M059J (cell line): ENCODE measurements around the gene DNAJB6. TPM values are rescaled to one million over a fixed set of nuclear protein-coding genes. Genes with fewer than 3 reads are reported as not detected.
A peak's percentile ranks its signal among the peaks of the same experiment; 100 is the strongest.

ENCODE experiments used
- DNase-seq: peaks from one replicate; pipeline ENCODE4 v3.0.0-alpha.2; 2012; ENCODE audit warnings: low read depth
- total RNA-seq: library from RNA; depleted of rRNA; stranded (reverse); fragments of >200 nt; shearing (Covaris generic); gene quantifications from 2 replicates; pipeline ENCODE4 v1.2.3, GENCODE V29; 2014

The DNAJB6 gene
- total RNA-seq, 1 experiment from 2014 or later: 118 TPM

DNA sequence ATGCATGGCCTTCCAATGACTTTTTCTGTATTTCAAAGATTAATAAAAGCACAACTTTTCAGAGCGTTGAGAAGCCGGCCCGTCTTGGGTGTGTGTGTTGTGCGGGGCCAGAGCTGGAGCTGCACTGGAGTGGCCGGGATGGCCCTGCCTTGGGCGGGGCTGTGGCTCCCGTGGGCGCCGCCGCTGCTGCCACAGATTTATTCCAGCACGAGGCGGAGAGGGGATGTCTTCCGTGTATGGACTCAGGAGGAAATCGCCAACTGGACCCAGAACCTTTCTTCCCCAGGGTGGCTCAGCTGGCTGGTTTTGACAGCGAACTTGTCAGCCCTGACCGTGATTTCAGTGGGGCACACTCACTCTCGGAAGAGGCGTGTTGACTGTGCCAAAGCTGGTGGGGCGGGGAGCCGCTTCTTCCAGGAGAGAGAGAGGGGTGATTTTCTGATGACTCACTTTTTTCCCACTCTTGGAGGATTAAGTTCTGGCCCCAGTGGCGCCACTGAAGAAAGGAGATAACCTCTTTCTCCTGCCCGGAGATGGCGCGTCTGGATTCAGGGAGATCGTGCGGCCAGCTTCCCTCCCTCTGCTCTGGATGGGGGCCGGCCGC is 72.4 kb downstream of the DNAJB6 start:
- peak; percentile 25 for DNase-seq

DNA sequence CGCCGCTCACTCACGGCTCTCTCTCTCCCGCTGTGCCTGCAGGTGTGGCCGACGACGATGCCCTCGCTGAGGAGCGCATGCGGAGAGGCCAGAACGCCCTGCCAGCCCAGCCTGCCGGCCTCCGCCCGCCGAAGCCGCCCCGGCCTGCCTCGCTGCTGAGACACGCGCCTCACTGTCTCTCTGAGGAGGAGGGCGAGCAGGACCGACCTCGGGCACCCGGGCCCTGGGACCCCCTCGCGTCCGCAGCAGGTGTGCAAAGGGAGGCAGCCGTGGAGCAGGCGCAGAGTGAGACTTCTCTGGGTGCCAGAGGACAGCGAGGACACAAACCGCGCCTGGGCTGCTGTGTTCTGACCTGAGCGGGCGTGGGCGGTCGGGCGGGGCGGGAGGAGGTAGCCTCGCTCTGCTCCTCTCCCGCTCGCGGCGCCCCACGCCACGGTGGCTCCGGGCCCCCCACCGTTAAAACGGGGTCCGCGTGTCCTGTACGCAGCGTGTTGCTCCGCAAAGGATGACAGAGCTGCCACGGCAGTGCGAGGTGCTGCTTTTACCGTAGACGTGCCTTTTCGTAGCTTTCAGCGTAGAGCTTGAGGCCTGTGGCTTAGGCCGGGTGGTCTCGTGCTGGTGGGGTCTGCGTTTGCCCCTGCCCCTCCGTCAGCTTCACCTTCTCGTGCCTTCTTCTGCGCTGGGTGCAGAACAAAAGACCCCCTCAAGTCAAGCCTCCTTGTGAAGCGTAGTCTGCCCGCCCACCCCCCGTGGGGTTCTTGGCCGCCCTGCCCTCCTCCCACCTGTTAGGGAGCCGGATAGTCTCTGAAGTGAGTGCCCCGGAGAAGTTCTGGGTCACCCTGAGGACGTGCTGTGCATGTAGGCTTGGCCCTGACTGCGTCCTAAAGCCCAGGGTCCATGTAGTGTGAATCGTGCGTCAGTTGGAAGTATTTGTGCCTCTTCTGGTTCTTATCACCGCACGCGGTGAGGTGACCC is 73.2 kb downstream of the DNAJB6 start:
- DNase-seq: no peak

DNA sequence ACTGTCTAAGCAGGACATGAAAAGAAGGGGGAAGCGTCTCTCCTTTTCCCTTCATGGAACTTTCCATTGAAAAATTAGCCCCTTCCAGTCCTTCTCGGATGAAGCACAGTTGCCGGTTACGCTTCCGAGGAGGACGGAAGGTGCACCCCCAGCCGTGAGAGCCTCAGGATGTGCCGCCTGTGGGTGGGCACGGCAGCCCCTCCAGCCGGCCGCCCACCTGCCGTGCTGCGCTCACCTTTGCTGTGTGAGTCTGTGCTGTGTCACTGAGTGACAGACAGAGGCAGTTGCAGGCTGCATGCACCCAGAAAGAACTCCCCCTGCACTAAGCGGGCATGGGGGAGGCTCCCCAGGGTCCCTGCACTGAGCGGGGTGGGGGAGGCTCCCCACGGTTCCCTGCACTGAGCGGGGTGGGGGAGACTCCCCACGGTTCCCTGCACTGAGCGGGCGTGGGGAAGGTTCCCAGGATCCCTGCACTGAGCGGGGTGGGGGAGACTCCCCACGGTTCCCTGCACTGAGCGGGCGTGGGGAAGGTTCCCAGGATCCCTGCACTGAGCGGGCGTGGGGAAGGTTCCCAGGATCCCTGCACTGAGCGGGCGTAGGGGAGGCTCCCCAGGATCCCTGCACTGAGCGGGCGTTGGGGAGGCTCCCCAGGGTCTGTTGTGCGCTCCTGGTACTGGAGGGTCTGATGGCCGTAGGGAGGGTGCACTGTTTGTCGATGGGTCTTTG is 74.2 kb downstream of the DNAJB6 start:
- DNase-seq: no peak

DNA sequence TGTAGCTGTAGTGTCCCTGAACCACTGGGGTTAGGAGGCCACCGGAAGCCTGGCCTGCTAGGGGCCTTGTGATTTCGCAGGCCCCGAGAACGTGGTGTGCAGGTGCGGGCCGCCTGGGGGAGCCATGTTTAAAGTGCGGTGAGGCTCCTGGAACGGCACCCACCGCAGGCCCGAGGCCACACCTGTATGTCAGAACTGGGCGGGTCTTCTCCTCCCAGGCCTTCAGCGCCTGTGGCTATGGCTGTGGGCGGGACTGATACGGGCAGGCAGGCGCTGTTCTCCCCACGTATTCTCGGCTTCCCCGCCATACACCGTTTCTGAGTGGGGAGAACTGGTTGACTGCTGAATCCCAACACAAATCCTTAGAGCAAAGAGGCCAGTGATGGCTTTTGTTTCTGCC is 74.8 kb downstream of the DNAJB6 start:
- no peak for DNase-seq

DNA sequence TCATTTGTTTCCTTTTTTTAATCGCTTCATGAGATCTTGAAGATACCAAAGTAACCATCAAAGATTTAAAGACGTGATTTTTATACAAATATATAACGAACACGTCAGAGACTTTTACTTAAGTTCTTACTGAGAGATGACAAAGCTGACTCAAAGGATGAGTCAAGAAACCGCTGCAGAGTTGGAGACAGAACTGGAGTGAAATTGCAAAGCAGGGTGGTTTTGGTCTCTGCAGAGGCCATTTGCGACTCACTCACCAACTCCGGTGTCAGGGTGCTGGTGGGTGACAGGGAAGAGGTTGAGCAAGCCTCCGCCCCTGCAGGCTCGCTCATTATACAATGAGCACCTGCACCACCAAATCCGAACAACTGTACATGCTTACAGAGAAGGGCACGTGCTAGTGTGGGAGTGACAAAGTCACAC is 75.2 kb downstream of the DNAJB6 start:
- DNase-seq: peak; percentile 96

DNA sequence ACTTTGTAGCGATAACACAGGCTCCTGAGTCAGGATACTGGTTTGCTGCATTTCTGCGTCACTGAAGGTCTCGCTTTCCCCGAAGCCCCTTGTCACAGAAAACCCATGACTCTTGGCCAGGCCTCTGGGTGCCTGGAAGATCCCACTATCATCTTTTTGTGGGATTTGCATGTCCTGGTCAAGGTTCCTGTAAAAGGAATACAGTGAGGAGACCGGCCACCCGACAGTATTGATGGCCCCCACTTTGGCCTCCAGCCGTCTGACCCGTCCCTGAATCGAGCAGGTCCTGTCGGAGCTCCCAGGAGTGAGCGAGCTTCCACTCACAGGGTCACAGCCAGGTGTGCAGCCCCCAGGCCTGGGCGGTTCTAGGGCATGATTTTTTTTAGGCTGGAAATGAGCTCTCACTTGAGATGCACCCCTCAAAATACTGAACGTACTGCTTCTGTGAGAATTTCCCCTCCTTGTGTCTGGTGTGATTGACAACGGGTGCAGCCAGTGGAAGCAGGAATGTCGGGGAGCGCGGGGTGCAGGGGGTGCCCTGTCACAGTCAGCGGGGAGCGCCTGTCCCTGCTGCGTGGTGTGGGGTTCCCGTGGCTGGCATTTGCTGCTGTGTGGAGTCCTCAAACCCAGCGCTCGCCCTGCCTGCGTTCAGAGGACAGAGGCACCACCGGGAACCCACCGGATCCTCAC is 75.8 kb downstream of the DNAJB6 start:
- no peak for DNase-seq

DNA sequence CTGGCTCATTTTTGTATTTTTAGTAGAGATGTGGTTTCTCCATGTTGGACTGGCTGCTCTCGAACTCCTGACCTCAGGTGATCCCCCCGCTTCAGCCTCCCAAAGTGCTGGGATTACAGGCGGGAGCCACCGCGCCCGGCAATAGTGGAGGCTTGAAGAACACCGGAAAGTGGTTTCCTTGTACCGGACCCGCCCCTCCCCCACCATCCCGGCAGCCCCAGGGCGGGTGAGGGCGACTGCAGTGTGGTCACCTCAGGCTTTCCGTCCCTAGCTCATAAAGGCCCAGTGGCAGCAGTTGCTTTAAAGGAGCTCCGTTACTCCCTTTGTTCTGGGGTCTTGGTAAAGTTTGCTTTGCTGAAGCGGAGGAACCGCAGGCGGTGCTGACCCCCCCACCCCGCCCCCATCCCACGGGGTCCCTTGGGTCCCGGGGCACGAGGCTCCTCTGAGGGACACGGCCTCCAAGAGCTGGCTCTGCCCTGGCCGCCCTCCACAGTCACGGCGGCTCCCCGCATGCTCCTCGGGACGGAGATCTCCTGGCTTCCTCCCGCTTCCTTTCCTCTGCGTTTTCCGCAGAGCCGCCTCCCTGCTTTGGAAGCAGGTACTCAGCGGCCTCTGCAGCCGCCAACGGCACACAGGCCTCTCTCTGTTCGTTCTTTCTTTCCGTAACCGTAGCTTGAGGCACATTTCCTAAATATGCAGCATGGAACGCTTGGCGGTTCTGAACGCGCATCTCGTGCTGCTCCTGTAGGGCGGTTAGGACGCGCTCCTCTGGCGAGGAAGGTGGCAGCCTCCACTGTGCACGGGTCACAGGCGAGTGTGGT is 77.3 kb downstream of the DNAJB6 start:
- no peak for DNase-seq

DNA sequence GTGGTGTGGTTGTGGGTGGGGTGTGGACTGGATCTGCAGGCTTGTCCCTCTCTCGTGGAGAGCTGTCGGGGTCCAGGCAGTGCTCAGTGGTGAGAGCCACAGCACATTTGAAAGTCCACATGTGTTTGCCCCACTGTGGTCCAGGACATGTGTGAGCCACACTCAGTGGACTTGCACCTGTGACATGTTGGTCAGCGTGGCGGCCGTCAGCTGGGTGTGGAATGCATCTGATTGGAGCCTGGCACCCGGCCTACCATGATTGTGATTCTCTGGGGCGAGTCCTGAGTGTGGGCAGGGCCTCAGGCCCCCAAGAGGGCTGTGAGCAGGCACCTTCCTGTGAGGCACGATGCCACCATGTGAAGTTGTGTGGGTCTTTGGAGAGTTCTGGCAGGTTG is 77.9 kb downstream of the DNAJB6 start:
- DNase-seq: no peak

DNA sequence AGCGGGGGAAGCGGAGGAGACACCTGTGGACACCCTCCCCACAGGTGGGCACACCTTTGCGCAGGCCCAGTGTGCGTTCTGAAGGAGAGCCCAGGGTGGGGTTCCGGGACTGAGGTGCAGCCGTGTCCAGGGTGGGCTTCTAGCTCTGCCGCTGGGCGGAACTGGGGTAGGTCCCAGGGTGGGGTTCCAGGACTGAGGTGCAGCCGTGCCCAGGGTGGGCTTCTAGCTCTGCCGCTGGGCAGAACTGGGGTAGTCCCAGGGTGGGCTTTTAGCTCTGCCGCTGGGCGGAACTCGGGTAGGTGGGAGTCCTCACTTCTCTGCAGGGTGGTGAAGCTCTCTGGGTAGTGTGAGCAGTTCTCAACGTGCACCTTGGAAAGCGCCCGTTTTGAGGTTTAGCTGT is 78.7 kb downstream of the DNAJB6 start:
- DNase-seq: no peak

DNA sequence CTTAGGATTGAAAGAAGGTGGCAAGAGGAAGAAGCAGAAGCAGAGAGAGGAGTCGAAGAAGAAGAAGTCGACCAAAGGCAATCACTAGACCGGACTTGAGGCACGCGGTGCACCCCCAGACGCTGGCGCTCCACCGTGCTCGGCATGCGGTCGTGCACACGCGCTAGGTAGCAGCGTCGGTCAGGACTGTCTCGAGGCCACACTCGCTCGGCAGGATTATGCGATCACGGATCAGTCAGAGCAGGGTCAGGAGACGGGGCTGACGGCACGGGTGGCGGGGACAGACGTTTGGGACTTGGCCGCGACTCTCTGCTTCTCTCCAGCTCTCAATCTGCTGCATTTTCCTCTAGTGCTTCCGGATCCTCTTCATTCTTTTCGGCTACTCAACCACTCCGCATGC is 79.2 kb downstream of the DNAJB6 start:
- no peak for DNase-seq

DNA sequence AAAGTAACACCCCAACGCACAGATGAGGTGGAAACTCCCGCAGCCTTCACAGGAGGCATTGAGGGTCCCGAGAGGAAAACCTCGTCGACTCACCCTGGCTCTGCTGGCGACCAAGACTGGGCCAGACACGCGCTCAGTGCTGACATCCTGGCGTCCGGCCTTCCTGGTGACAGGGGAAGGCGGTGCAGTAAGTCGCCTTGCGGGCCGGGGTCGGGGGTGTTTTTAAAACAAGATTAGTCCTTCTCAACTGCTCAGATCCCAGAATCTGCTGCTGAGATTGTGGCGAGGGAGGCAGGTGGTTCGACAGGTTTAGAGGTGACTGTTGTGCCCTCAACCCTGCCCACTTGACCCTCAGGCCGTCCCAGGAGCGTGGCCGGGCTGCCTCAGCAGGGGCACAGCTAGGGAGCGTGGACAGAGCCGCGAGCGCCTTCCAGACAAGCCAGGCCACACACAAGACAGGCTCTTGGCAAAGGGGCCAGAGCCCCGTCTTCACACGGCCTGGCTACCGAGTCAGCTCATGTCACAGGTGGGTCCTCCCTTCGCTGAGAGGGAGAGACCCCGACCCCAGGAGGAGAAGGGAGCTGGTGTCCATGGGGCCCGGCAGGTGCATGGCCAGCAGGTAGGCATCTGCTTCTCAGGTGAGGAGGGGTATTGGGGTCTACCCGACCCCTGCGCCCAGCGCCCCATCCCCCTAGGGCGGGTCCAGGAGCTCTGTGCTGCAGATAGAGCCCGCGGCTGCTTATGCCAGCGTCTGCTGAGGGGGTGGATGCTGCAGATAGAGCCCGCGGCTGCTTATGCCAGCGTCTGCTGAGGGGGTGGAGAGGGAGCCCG is 81.6 kb downstream of the DNAJB6 start:
- DNase-seq: no peak

DNA sequence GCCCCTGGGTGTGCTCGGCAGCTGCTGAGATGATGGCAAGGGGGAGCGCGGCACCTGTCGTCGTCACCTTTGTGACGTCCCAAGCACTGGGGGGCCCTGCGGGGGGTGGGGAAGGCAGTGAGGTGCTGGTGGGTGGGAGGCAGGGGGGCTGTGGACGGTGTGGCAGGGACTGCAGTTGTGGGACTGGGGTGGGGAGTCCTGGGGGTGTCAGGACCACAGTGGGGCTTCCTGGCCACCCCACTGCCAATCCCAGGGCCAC is 82.2 kb downstream of the DNAJB6 start:
- DNase-seq: no peak

DNA sequence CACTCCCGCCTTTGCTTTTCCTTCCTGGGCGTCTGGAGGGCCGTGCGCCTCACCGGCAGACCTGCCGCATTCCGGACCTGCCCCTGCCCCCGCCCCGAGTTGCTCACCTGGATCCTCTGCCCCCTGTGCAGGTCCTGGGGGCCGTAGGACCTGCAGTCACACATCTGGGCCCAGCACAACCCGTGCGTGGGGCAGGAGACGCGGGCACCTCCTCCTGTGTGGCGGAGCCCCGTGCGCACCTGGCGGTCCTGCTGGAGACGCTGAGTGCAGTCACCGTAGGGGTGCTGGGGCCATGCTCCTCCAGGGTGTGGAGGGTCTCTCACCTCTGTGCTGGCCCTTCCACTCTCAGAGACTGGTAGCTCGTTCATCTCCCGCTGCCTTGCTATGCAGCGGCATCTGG is 85.5 kb downstream of the DNAJB6 start:
- DNase-seq: no peak

DNA sequence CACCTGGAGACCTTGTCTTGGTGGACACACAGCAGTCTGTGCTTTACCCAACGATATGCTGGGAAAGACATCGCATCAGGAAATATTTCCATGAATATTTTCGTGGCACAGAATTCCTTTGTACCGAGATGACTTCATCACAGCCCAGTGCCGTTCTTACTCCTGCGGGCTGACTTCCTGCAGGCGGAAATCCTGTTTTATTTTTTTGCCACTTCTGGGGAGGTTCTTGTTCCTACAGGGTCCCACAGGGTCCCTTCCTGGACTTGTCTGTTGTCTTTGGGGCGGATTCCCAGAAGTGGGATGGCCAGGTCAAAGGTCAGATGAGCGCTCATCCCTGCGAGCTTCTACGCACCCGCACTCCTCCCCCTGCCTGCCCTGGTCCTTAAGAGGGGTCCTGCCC is 86.5 kb downstream of the DNAJB6 start:
- no peak for DNase-seq

DNA sequence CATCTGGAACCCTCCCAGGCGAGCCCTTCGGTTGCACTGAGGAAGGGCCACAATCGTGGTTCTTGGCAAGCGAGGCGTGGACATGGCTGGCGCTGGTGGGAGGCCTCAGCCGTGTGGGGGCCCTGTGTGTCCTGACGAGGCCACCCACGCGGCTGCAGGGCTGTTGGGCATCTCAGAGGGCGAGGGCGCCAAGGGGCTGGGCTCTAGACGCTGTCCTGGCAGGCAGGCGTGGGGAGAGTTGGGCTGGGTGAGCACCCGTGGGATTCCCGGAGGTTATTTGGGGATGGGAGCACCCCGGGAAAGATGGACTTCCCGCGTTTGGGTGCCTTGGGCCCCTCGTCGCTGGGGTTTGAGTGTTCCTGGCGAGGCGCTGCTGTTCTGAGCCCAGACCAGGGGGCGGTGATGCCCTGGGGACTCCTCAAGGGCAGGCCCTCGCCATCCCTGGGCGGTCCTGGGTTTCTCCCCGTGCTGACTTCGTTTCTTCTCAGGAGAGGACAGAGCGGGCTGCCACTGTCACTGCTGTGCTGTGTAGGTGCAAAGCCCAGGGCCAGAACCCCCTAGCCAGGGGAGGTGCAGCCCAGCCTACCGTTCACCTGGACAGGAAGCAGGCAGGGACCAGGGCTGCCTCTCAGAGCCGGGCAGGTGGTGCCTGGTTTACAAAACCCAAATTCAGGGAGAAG is 87.2 kb downstream of the DNAJB6 start:
- DNase-seq: no peak

DNA sequence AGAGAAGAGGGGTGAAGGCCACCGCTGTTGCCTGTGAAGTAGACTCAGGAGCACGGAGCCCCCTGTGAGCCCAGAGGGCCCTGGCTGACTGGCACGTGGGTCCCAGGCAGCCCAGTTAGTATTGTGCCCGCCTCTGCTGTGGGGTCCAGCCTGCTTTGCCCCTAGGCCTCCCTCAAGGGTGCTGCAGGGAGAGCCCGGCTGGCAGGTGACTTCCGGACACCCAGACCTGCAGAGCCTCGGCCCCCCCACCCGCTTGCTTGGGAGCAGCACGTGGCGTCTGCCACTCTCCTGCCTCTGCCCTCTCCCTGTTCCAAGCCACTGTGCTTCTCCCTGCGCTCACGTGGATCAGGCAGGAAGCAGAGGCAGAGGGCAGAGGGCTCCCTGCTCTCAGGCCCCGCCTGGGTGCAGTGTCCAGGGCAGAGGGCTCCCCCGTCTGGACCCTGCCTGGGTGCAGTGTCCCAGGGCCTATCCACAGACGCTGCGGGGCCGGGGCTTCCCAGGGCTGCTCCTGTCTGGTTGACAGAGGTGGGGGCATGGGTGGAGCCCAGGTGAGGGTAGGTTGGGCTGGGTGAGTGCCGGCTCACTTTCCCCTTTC is 88.4 kb downstream of the DNAJB6 start:
- no peak for DNase-seq

DNA sequence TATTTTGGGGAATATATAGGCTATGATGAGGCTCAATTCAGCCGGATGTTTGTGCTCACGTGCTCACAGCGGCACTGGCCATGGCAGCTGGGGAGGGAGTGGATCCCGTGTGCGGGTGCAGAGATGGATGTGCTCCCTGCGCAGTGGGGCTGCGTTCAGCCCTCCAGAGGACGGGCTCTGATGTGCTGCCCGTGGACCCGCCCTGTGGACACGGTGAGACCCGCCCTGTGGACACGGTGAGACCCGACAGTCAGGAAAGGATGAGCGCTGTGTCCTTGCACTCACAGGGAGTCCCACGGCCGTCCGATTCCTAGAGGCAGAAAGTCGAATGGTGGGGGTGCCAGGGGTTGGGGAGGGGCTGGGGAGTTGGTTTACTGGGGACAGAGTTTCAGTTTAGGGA is 89.0 kb downstream of the DNAJB6 start:
- no peak for DNase-seq

DNA sequence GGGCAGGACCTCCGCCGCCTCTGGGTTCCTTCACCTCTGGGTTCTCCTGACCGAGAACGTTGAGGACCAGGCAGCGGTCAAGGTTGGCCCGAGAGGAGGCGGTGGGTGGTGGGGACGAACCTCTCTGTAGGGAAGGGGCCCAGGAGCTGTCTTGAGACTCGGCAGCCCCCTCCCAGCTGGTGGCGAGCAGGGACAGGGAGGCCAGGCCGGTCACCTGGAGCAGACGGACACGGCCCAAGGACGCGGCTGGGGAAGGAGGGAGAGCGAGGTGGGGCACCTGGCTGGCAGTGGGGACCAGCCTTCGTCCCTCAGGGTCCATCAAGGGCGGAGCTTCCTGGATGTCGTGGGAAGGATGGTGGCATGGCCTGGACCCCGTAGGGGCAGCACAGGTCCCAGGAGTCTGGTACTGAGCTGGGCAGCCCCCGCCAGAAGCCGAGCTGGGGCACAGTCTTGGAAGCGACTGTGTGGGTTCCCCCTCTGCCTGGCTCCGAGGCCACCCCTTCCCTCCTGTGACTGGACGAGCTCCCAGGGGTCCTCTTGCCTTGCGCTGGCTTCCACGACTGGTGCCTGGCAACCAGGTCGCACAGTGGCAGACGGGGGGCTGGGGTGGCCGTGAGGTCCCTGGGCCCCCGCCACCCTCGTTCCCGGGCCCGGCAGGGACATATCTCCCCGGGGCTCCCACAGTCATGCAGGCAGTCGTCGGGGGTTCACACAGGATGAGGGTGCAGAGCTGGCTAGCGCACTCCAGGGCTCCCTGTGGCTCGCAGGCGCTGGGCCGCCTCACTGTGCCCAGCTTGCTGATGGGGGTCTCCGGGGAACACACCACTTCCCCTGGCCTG is 89.9 kb downstream of the DNAJB6 start:
- no peak for DNase-seq
